ENCODE measurements around the gene TJAP1.

GRCh38 chr6:43509142-43509983 is 32.0 kb downstream of the TJAP1 start:
- TF ChIP-seq GATA3 (IDR thresholded peaks at IDR 0.05; ENCODE audit: low read depth, low read length), result no peak
- no peak for TF ChIP-seq GATA2 (IDR thresholded peaks at IDR 0.05; ENCODE audit: low read depth, low read length)
